Measurements from ENCODE around the gene RAD23B. TPM values are rescaled to one million over a fixed set of nuclear protein-coding genes. Genes with fewer than 3 reads are reported as not detected.

RAD23B gene
- total and polyA plus RNA-seq, 2 of the 13 experiments (the other 11 are each of a cell fraction or from before 2014, with no cell fraction given), result 133 to 156 TPM

DNA sequence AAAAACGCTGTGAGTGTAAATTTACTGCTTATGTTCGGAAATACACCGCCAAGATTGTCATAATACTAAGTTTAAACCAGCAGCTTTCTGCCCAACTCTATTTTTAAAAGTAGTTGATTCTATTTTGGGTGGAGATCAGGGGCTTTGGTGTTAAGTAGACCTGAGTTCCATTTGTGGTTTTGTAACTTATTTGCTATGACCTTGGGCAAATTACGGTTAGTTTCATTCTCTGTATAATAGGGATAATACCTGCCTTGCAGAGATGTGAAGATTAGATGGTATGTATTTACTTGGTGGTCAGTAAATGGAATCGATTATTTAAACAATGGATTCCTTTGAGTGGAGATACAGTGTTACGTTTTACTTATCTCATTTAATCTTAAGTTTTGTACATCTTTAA, 1.6 kb downstream of the RAD23B start (continued):
- TF ChIP-seq NAIF1 (CRISPR knock-in tag; IDR thresholded peaks at IDR 0.05; ENCODE audit: borderline replicate concordance) (no peak), RBFOX2 (IDR thresholded peaks at IDR 0.05; ENCODE audit: low read depth, low read length) (0 out of 2 replicates have a peak, but pooled peaks have one; percentile 22), EP300 (IDR thresholded peaks at IDR 0.05; ENCODE audit: low read depth in 2 of 2, low read length in 2 of 2) (peak in 1 of 2 experiments; percentile 63; a peak in 2 of 4 replicates), EP300 (CRISPR knock-in tag; IDR thresholded peaks at IDR 0.05; ENCODE audit: borderline replicate concordance) (no peak), ZNF543 (CRISPR knock-in tag; IDR thresholded peaks at IDR 0.05) (no peak), EED (CRISPR knock-in tag; IDR thresholded peaks at IDR 0.05) (no peak), ZBTB34 (CRISPR knock-in tag; IDR thresholded peaks at IDR 0.05) (no peak), ZNF335 (CRISPR knock-in tag; IDR thresholded peaks at IDR 0.05) (no peak), ZNF839 (CRISPR knock-in tag; IDR thresholded peaks at IDR 0.05; ENCODE audit: borderline replicate concordance) (no peak), TEF (CRISPR knock-in tag; IDR thresholded peaks at IDR 0.05) (no peak), FOXP1 (IDR thresholded peaks at IDR 0.05) (peak; percentile 23; the same call in 1 of the 2 replicates), FOXP1 (CRISPR knock-in tag; IDR thresholded peaks at IDR 0.05) (peak; percentile 75; the same call in 1 of the 2 replicates), HDAC1 (CRISPR knock-in tag; IDR thresholded peaks at IDR 0.05) (peak; percentile 39), MAFF (IDR thresholded peaks at IDR 0.05; ENCODE audit: low read depth, low read length) (no peak), ZNF33B (CRISPR knock-in tag; IDR thresholded peaks at IDR 0.05) (no peak), DPF2 (CRISPR knock-in tag; IDR thresholded peaks at IDR 0.05; ENCODE audit: borderline replicate concordance, low read depth) (no peak), SAFB2 (CRISPR knock-in tag; IDR thresholded peaks at IDR 0.05; ENCODE audit: borderline replicate concordance, low read depth) (no peak), ZNF772 (CRISPR knock-in tag; IDR thresholded peaks at IDR 0.05) (no peak), KDM6A (CRISPR knock-in tag; IDR thresholded peaks at IDR 0.05; ENCODE audit: low read depth) (no peak; the same call in 1 of the 2 replicates), ZNF570 (CRISPR knock-in tag; IDR thresholded peaks at IDR 0.05; ENCODE audit: borderline replicate concordance) (no peak), HOXA3 (CRISPR knock-in tag; IDR thresholded peaks at IDR 0.05) (no peak), ZNF382 (CRISPR knock-in tag; IDR thresholded peaks at IDR 0.05; ENCODE audit: borderline replicate concordance) (no peak), GFI1 (CRISPR knock-in tag; IDR thresholded peaks at IDR 0.05; ENCODE audit: borderline replicate concordance) (0 out of 2 replicates have a peak, but pooled peaks have one; percentile 31), ZNF326 (CRISPR knock-in tag; IDR thresholded peaks at IDR 0.05; ENCODE audit: borderline replicate concordance) (no peak), NCOR1 (IDR thresholded peaks at IDR 0.05; ENCODE audit: borderline replicate concordance, low read length) (no peak), KLF13 (CRISPR knock-in tag; IDR thresholded peaks at IDR 0.05) (no peak), CERS6 (CRISPR knock-in tag; IDR thresholded peaks at IDR 0.05) (no peak), ZNF580 (CRISPR knock-in tag; IDR thresholded peaks at IDR 0.05; ENCODE audit: borderline replicate concordance, low read depth) (no peak)
- TF ChIP-seq, protein P1, sequence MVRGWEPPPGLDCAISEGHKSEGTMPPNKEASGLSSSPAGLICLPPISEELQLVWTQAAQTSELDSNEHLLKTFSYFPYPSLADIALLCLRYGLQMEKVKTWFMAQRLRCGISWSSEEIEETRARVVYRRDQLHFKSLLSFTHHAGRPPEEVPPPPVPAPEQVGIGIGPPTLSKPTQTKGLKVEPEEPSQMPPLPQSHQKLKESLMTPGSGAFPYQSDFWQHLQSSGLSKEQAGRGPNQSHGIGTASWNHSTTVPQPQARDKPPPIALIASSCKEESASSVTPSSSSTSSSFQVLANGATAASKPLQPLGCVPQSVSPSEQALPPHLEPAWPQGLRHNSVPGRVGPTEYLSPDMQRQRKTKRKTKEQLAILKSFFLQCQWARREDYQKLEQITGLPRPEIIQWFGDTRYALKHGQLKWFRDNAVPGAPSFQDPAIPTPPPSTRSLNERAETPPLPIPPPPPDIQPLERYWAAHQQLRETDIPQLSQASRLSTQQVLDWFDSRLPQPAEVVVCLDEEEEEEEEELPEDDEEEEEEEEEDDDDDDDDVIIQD (CRISPR knock-in tag; IDR thresholded peaks at IDR 0.05; ENCODE audit: low read depth), result 0 out of 2 replicates have a peak, but pooled peaks have one; percentile 24

Data from HepG2 (cell line).